GM21619 (cell line): ENCODE data around the gene TMEM91.
A peak's percentile ranks its signal among the peaks of the same experiment; 100 is the strongest.
"Not testable (repeated sequence)": the region's sequence is repeated elsewhere in the genome, so short reads cannot be mapped to it uniquely, and the experiment has no call there.

ENCODE experiments used
- ATAC-seq: cut with Tn5 transposase; IDR thresholded peaks from one replicate; pipeline ENCODE4 v1.9.1; 2021; ENCODE audit not compliant: unreplicated experiment

TMEM91 gene

GRCh38 chr19:41373993-41374392, 2.3 kb upstream of the TMEM91 start:
- no peak for ATAC-seq

GRCh38 chr19:41376998-41377365, 649 bp downstream of the TMEM91 start:
- no peak for ATAC-seq

GRCh38 chr19:41377977-41378709, 1.8 kb downstream of the TMEM91 start:
- ATAC-seq, result peak; percentile 65

- not testable (repeated sequence) for ATAC-seq
Observed at GRCh38 chr19:41381536-41381935, 5.2 kb downstream of the TMEM91 start.

GRCh38 chr19:41384351-41384750, 8.0 kb downstream of the TMEM91 start:
- no peak for ATAC-seq

GRCh38 chr19:41386442-41386841, 10.1 kb downstream of the TMEM91 start:
- ATAC-seq, result no peak

- no peak for ATAC-seq
Observed at GRCh38 chr19:41391618-41392017, 15.3 kb downstream of the TMEM91 start.

- no peak for ATAC-seq
Observed at GRCh38 chr19:41392775-41393174, 16.4 kb downstream of the TMEM91 start.

- ATAC-seq, result no peak
Observed at GRCh38 chr19:41395355-41395754, 19.0 kb downstream of the TMEM91 start.

GRCh38 chr19:41397086-41398049, 21.0 kb downstream of the TMEM91 start, which contains the start of the genes BCKDHA and EXOSC5:
Gene BCKDHA, plus strand, starts transcription at chr19:41397818. Its CDS starts 10 bp downstream, at chr19:41397828.
Gene EXOSC5, minus strand, starts transcription at chr19:41397359. Its CDS starts 31 bp downstream, at chr19:41397328.
- peak; percentile 89 for ATAC-seq

- no peak for ATAC-seq
Observed at GRCh38 chr19:41398050-41398418, 21.7 kb downstream of the TMEM91 start.

- no peak for ATAC-seq
Observed at GRCh38 chr19:41398598-41398997, 22.3 kb downstream of the TMEM91 start.

- ATAC-seq, result no peak
Observed at GRCh38 chr19:41399091-41399490, 22.8 kb downstream of the TMEM91 start.

GRCh38 chr19:41399525-41399924, 23.2 kb downstream of the TMEM91 start:
- no peak for ATAC-seq

GRCh38 chr19:41401483-41401882, 25.1 kb downstream of the TMEM91 start:
- ATAC-seq, result no peak

GRCh38 chr19:41402010-41402409, 25.7 kb downstream of the TMEM91 start:
- ATAC-seq, result no peak

GRCh38 chr19:41403181-41403970, 27.0 kb downstream of the TMEM91 start:
- no peak for ATAC-seq

GRCh38 chr19:41405776-41406175, 29.4 kb downstream of the TMEM91 start:
- no peak for ATAC-seq

- no peak for ATAC-seq
Observed at GRCh38 chr19:41407271-41407670, 30.9 kb downstream of the TMEM91 start.

- ATAC-seq, result no peak
Observed at GRCh38 chr19:41408256-41408655, 31.9 kb downstream of the TMEM91 start.

- not testable (repeated sequence) for ATAC-seq
Observed at GRCh38 chr19:41408846-41409245, 32.5 kb downstream of the TMEM91 start.
